Measurements from ENCODE around the gene CYFIP1. TPM values are rescaled to one million over a fixed set of nuclear protein-coding genes. Genes with fewer than 3 reads are reported as not detected.
"Not testable (repeated sequence)": the region's sequence is repeated elsewhere in the genome, so short reads cannot be mapped to it uniquely, and the experiment has no call there.

The CYFIP1 gene
- 10 to 100 TPM; 30.3 to 42.5 (median 36.3) TPM for total RNA-seq
- polyA plus RNA-seq = 12.2 TPM
- long read RNA-seq, donor 1, full-length matches to known transcripts = 19 of 36 reads
- long read RNA-seq, donor 1, partial matches to known transcripts = 10 of 36 reads
- long read RNA-seq, donor 1, other reads (novel, unspliced or antisense) = 7 of 36 reads
- long read RNA-seq, donor 2, full-length matches to known transcripts = 14 of 19 reads
- long read RNA-seq, donor 2, partial matches to known transcripts = 1 of 19 reads
- long read RNA-seq, donor 2, other reads (novel, unspliced or antisense) = 4 of 19 reads
- long read RNA-seq, donor 3, full-length matches to known transcripts = 36 of 92 reads
- long read RNA-seq, donor 3, partial matches to known transcripts = 40 of 92 reads
- long read RNA-seq, donor 3, other reads (novel, unspliced or antisense) = 16 of 92 reads
- long read RNA-seq, donor 4, full-length matches to known transcripts = 13 of 22 reads
- long read RNA-seq, donor 4, partial matches to known transcripts = 6 of 22 reads
- long read RNA-seq, donor 4, other reads (novel, unspliced or antisense) = 3 of 22 reads

GRCh38 chr15:22980189-22981050 lies at the start of gene CYFIP1:
CYFIP1 (minus strand) TSS chr15:22980368; CDS start chr15:22947285, 33,083 bp downstream.
- under 1% methylated on average over 91 of the region's 93 CpGs for WGBS
- ATAC-seq = peak; percentile 98
- Histone ChIP-seq H3K4me1 (ENCODE audit: control insufficient read depth, insufficient read depth, low read length) (no peaks in the 10 kb centered on the region), H3K27me3 (ENCODE audit: control insufficient read depth, insufficient read depth) (no peaks in the 10 kb centered on the region), H3K9me3 (ENCODE audit: control insufficient read depth, low read length) (no peaks in the 10 kb centered on the region), H3K4me3 (ENCODE audit: low read length) (peak within 1 kb of the TSS; percentile 98), H3K27ac (ENCODE audit: low read length) (peak within 1 kb of the TSS; percentile 77)
- DNase-seq = peak; percentile 93 to 96 (median 95)
- intact Hi-C loops (cut with DNase I) = loop anchor here in 1 of 4 donors (5.0 kb wide), 1 partner anchor 37 kb away; no protein-coding TSS in a partner anchor

GRCh38 chr15:23026218-23026617 lies 46.0 kb upstream of the CYFIP1 start:
- Histone ChIP-seq H3K27ac (ENCODE audit: low read length) (no peak overlapping the region), H3K4me3 (ENCODE audit: low read length) (no peak overlapping the region), H3K4me1 (ENCODE audit: control insufficient read depth, insufficient read depth, low read length) (no peaks in the 10 kb centered on the region), H3K27me3 (ENCODE audit: control insufficient read depth, insufficient read depth) (no peaks in the 10 kb centered on the region), H3K9me3 (ENCODE audit: control insufficient read depth, low read length) (no peaks in the 10 kb centered on the region)
- intact Hi-C loops (cut with DNase I) = no loop called here
- ATAC-seq (no peak), DNase-seq (no peak)
- WGBS = 84% methylated on average over 1 of the region's 1 CpG

GRCh38 chr15:23022156-23022555 lies 42.0 kb upstream of the CYFIP1 start:
- H3K27me3 ChIP-seq (ENCODE audit: control insufficient read depth, insufficient read depth) = no peaks in the 10 kb centered on the region
- WGBS = 93% methylated on average over 2 of the region's 2 CpGs
- no peak overlapping the region for H3K4me3 ChIP-seq (ENCODE audit: low read length)
- H3K9me3 ChIP-seq (ENCODE audit: control insufficient read depth, low read length) = no peaks in the 10 kb centered on the region
- H3K27ac ChIP-seq (ENCODE audit: low read length) = no peak overlapping the region
- intact Hi-C loops (cut with DNase I) = no loop called here
- H3K4me1 ChIP-seq (ENCODE audit: control insufficient read depth, insufficient read depth, low read length) = no peaks in the 10 kb centered on the region
- DNase-seq (no peak), ATAC-seq (no peak)

GRCh38 chr15:23014394-23015000 lies 34.3 kb upstream of the CYFIP1 start:
- Histone ChIP-seq H3K4me3 (ENCODE audit: low read length) (no peak overlapping the region), H3K27ac (ENCODE audit: low read length) (no peak overlapping the region), H3K9me3 (ENCODE audit: control insufficient read depth, low read length) (no peaks in the 10 kb centered on the region), H3K27me3 (ENCODE audit: control insufficient read depth, insufficient read depth) (no peaks in the 10 kb centered on the region), H3K4me1 (ENCODE audit: control insufficient read depth, insufficient read depth, low read length) (no peaks in the 10 kb centered on the region)
- intact Hi-C loops (cut with DNase I) = no loop called here
- ATAC-seq (peak in 1 of 2 donors; percentile 19), DNase-seq (no peak)
- 93% methylated on average over 3 of the region's 3 CpGs for WGBS

- no peak for DNase-seq
- ATAC-seq = peak in 1 of 2 donors; percentile 14
- intact Hi-C loops (cut with DNase I) = no loop called here
- Histone ChIP-seq H3K4me3 (ENCODE audit: low read length) (no peak overlapping the region), H3K9me3 (ENCODE audit: control insufficient read depth, low read length) (no peaks in the 10 kb centered on the region), H3K27ac (ENCODE audit: low read length) (no peak overlapping the region), H3K4me1 (ENCODE audit: control insufficient read depth, insufficient read depth, low read length) (no peaks in the 10 kb centered on the region), H3K27me3 (ENCODE audit: control insufficient read depth, insufficient read depth) (no peaks in the 10 kb centered on the region)
- 94% methylated on average over 5 of the region's 5 CpGs for WGBS
These were observed 33.5 kb upstream of the CYFIP1 start for GRCh38 chr15:23013681-23014080.

- H3K9me3 ChIP-seq (ENCODE audit: control insufficient read depth, low read length); H3K4me1 ChIP-seq (ENCODE audit: control insufficient read depth, insufficient read depth, low read length); H3K27me3 ChIP-seq (ENCODE audit: control insufficient read depth, insufficient read depth); intact Hi-C loops (cut with DNase I); H3K27ac ChIP-seq (ENCODE audit: low read length); H3K4me3 ChIP-seq (ENCODE audit: low read length); DNase-seq; ATAC-seq: not testable (repeated sequence)
- 95% methylated on average over 9 of the region's 9 CpGs for WGBS
These were observed 32.4 kb upstream of the CYFIP1 start for GRCh38 chr15:23012616-23013015.

- WGBS = 95% methylated on average over 5 of the region's 5 CpGs
- Histone ChIP-seq H3K4me1 (ENCODE audit: control insufficient read depth, insufficient read depth, low read length) (no peaks in the 10 kb centered on the region), H3K4me3 (ENCODE audit: low read length) (no peak overlapping the region), H3K27me3 (ENCODE audit: control insufficient read depth, insufficient read depth) (no peaks in the 10 kb centered on the region), H3K9me3 (ENCODE audit: control insufficient read depth, low read length) (no peaks in the 10 kb centered on the region), H3K27ac (ENCODE audit: low read length) (no peak overlapping the region)
- ATAC-seq = no peak
- DNase-seq = no peak
- intact Hi-C loops (cut with DNase I) = no loop called here
These were observed 23.6 kb upstream of the CYFIP1 start for GRCh38 chr15:23003736-23004135.

GRCh38 chr15:23002920-23003319 lies 22.8 kb upstream of the CYFIP1 start:
- no peaks in the 10 kb centered on the region for H3K9me3 ChIP-seq (ENCODE audit: control insufficient read depth, low read length)
- H3K27me3 ChIP-seq (ENCODE audit: control insufficient read depth, insufficient read depth) = no peaks in the 10 kb centered on the region
- intact Hi-C loops (cut with DNase I) = no loop called here
- DNase-seq (peak in 1 of 3 donors; percentile 48), ATAC-seq (peak in 1 of 2 donors; percentile 74)
- no peaks in the 10 kb centered on the region for H3K4me1 ChIP-seq (ENCODE audit: control insufficient read depth, insufficient read depth, low read length)
- no peak overlapping the region for H3K4me3 ChIP-seq (ENCODE audit: low read length)
- no peak overlapping the region for H3K27ac ChIP-seq (ENCODE audit: low read length)
- WGBS = 61% methylated on average over 2 of the region's 2 CpGs

- no peak for DNase-seq
- H3K9me3 ChIP-seq (ENCODE audit: control insufficient read depth, low read length) = no peaks in the 10 kb centered on the region
- H3K27me3 ChIP-seq (ENCODE audit: control insufficient read depth, insufficient read depth) = no peaks in the 10 kb centered on the region
- H3K4me1 ChIP-seq (ENCODE audit: control insufficient read depth, insufficient read depth, low read length) = no peaks in the 10 kb centered on the region
- H3K27ac ChIP-seq (ENCODE audit: low read length) = no peak overlapping the region
- intact Hi-C loops (cut with DNase I) = loop anchor here in 1 of 4 donors (10.0 kb wide), 1 partner anchor 61 kb away; no protein-coding TSS in a partner anchor
- ATAC-seq = no peak
- 90% methylated on average over 7 of the region's 7 CpGs for WGBS
- H3K4me3 ChIP-seq (ENCODE audit: low read length) = no peak overlapping the region
These were observed 15.6 kb upstream of the CYFIP1 start for GRCh38 chr15:22995795-22996194.

- Histone ChIP-seq H3K4me1 (ENCODE audit: control insufficient read depth, insufficient read depth, low read length) (no peaks in the 10 kb centered on the region), H3K27ac (ENCODE audit: low read length) (no peak overlapping the region), H3K9me3 (ENCODE audit: control insufficient read depth, low read length) (no peaks in the 10 kb centered on the region), H3K27me3 (ENCODE audit: control insufficient read depth, insufficient read depth) (no peaks in the 10 kb centered on the region), H3K4me3 (ENCODE audit: low read length) (no peak overlapping the region)
- no peak for DNase-seq
- intact Hi-C loops (cut with DNase I) = loop anchor here in 1 of 4 donors (10.0 kb wide), 1 partner anchor 57 kb away; no protein-coding TSS in a partner anchor
- WGBS = 76% methylated on average over 5 of the region's 5 CpGs
- no peak for ATAC-seq
These were observed 11.8 kb upstream of the CYFIP1 start for GRCh38 chr15:22992024-22992326.
